ENCODE data around the gene CABP7.

CABP7 gene

DNA sequence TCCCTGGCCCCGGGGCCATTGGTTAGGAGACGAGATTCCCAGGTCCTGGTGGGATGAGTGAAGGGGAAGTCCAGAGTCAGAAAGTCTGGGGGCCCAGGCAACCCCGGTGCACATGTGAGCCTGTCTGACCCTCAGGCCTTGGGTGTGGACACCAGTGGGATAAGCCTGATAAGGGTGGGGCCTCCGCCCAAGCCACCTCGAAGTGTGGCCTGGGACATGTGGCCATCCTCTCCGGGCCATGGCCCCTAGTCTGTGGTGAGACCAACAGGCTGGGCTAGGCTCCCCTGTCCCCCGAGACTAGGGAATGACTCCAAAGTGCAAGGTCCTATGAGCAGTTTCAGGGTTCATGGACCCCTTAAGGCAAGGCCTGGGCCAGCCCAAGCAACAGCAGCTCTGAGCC lies 6.3 kb downstream of the CABP7 start:
- DNase-seq, result no peak

DNA sequence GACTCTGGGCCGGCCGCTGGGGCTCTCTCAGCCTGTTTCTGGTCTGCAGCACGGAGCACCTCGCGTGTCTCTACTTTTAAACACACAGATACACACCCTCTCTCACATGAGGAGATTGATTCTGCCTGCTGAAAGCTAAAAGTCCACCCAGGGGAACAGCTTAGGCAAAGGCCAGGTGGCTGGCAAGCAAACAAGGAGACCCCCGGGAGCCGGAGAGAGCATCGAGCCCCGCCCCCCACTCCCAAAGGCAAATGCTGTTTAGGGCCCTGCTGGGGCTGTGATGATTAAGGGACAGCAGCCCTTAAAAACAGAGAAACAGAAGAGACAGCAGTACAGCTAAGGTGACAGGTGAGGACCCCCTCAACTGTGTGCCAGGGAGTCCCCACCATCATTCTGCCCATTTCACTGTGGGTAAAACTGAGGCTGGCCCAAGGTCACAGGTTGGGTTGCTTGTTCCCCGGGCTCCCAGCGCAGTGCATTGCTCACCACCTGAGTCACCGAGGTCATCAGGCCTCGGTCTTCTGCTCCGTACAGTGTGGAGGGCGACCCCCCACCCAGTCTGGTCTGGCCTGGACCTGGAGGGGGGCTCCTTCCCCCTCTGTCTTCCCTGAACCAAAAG lies 6.8 kb downstream of the CABP7 start:
- no peak for DNase-seq

DNA sequence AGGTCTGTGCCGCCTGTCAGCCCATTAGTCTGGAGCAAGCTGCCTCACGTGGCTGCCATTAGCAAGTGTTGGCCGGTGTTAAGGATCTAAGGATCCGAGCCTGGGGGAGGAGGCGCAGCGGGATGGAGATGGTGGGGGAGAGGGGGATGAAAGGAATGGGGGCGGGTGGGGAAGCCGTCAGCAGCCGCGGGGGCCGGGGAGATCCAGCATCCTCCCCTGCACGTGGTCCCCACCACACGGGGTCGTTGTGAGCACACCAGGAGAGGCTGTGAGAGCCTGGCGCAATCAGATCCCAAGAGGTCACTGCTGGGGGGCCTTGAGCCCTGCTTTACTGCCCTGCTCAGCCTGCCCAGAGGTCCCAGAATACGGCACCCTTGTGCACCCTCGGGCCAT lies 7.3 kb downstream of the CABP7 start:
- DNase-seq, result no peak

DNA sequence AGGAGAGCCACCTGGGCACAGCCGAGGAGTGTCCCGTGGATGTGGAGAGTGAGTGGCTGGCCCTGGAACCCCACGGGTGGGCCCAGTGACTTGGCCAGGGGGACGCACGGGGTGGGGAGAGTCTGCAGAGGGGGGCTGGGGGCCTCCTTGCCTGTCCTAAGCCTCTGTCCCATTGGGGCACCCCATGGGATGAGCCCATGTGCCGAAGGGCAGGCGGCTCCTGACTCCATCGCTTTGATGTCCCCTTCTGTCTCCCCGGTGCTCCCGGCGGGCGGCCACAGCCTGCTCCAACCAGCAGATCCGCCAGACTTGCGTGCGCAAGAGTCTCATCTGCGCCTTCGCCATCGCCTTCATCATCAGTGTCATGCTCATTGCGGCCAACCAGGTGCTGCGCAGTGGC lies 9.4 kb downstream of the CABP7 start:
- DNase-seq, result no peak

DNA sequence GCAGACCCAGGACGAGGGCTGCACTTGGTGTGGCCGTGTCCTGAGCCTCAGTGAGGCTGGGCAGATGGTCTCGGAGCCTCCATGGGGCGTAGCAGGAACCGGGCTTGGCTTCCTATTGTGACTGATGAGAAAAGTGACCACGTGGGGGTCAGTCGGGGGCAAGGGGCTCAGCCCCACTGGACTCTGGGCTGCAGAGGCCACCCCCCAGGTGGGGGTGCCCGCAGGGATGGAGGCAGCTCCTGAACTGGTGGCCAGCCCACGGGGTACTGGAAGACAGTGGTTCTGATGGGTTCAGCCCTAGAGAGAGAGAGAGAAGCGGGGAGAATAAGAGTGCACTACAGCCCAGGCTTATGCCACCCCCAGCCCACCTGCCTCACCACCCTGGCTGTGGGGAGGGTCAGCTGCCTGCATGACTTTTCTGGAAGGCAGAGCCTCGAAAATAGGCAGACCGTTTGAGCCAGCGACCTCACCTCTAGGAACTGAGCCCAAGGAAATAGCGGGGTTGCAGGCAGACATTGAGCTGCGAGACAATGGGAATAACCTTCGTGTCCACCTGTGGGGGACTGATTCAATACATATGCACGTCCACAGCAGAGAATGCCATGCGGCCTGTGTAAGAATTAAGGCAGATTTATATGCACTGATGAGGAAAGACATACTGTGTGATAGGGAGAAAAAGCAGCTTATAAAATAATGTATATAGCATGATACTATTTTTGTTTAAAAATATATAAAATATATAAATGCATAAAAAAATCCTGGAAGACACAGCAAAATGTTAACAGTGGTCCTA lies 11.5 kb downstream of the CABP7 start:
- no peak for DNase-seq

DNA sequence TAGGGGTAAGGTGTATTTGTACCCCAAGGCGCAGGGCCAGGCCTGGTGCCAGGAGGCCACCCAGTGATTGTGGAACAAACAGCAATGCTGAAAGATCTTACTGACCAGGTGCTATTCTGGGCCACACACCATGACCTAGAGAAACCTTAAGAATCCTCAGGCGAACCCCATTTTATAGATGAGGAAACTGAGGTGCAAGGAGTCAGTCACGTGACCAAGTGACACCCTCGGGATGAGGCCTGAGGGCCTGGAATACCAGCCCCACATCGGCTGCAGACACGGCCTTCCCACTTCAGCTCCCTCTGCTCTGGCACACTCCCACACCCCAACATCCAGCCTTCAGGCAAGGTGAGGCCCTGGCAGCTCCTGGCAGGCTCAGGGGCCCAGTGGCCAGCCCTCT lies 13.1 kb downstream of the CABP7 start:
- no peak for DNase-seq

DNA sequence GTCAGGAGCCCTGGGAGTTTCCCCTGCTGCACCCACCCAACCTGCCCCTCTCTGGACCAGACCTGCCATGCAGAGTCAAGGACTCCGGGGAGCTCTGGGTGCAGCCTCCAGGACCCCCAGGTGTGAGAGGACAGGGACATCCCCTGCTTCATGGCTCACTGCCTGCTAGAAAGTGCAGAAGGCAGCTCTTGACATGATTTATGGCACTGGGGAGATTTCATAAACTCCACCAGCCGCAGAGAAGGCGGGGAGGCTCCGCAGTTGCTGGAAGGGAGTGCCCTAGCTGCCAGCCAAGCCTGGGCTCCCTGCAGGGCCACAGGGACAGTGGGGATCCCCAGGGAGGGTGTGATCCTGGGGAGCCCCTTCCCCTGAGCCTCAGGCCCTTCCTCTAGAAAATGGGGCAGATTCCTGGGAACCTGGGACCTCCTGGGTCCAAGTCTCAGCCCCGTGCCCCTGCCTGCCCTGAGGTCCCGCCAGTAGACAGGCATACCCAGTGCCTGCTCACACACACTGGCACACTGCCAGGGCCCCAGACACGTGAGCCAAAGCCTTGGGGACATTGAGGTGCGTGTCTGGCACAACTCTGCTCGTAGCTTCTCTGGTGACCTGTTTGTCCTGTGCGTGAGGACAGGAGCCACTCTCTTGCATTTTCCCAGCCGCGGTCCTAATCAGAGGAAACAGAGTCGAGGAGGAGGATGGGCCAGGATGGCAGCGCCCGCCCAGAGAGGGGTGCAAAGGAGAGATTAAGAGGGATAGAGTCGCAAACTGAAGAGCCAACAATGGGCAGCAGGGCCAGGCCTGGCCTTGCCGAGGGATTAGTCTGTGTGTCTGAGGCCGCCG lies 13.8 kb downstream of the CABP7 start:
- DNase-seq, result no peak

DNA sequence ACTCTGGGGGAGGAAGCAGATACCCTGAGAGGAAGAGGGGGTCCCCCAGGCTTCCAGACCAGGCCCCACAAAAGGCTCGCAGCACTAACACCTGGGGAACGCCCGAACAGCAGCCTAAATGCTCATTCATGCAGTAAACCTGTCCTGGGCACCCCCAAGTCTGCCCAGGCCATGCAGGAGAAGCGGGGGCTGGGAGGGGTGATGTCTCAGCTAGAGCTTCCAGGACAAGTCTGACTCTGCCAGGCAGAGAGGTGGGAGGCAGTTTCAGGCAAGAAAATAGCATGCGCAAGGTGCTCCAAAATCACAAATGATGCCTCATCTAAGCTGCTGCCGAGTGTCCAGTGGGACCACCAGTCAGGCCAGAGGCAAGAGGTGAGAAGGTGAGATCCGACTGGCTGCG lies 14.6 kb downstream of the CABP7 start:
- no peak for DNase-seq

DNA sequence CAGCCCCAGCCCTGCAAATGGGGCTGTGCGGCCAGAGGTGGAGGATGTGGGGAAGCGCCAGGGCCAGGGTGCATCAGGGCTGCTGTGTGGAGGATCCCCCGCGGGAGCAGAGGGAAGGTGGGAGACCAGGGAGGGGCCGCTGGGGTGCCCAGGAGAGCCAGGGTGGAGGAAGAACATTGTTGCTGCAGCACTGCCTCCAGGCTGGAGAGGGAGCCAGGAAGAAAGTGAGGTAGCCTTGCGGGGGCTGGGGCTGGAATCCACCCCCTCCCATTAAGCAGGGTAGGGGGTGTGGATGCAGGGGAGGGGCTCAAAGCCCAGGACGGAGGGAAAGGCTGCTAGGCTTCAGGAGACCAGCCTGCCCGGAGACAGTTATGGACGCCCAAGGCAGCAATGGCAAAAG lies 15.0 kb downstream of the CABP7 start:
- no peak for DNase-seq

DNA sequence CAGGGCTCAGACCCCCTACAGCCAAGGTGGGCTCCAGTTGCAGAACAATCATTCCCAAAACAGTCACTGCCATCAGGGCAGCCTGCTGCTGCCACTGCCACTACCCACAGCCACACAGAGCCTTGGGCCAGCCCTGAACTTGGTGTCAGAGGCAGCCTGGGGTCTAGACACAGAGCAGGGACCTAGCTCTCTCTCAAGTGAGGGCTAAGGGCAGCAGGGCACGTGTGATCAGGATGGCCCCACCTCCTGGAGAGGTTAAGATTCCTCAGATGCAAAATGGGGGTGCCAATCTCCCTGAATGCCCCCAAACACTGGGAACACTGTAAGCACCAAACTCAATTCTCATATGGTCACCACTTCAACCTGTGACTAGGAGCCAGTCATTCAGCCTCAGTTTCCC lies 15.6 kb downstream of the CABP7 start:
- no peak for DNase-seq

DNA sequence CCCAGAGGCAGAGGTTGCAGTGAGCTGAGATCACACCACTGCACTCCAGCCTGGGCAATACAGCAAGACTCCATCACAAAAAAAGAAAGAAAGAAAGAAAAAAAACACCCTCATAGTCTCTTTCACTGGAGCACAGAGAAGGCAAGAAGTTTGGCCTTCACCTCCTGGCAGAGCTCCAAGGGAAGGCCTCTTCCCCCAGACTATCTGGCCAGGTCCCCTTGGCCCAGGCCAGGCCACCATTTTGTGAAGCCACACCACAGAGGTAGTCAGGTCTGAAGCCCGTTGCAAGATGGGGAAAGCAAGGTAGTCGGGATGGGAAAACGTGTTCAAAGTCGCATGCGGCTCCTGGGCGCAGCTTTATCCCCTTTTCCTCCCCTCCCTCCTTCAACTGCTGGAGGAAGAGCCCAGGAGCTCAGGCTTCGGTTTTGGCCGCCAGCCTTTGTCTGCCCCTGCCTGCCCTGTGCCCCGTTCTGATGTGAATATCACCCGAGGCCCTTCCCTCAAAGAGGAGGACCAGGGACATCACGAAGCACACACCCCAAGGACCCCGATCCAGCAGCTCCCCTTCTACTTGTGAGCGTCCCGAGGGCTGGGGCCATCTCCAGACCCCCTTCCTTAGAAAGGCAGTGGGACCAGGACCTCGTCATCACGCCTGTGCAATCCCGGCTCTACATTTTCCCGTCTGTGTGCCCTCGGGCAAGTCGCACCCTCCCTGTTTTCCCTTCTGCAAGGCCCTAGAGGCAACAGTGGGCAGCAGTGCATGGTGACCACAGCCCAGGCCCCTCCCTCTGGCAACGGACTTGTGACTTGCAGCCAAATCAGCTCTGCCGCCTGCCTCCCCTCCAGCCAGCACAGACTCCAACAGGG lies 17.7 kb downstream of the CABP7 start:
- DNase-seq, result no peak

DNA sequence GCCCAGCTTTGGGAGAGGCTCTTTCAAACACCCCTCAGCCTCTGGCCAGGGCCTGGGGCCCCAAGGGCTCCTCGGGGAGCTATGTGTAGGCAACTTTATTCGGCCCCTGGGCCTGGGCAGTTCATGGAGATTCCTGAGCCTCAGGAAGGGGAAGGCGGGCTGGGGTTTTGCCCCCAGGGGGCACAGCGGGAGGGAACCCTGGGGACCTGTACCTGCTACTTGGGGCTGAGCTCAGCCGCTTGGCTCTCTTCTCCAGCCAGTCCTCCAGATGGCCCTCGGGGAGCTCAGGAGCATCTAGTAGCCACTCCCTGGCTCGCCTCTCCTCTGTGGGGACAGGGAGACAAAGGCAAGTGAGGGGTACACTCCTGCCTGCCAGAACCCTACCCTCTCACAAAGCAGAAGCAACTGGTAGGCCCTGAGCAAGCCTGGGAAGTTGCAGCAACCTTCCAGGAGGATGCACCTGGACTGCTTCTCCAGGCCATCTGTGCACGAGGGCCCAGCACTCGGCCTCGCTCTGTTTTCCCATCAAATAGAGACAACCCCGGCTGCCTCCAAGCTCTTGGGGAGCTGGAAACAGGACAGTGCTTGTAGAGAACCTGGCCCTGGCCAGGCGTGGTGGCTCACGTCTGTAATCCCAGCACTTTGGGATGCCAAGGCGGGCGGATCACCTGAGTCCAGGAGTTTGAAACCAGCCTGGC lies 18.5 kb downstream of the CABP7 start:
- no peak for DNase-seq

DNA sequence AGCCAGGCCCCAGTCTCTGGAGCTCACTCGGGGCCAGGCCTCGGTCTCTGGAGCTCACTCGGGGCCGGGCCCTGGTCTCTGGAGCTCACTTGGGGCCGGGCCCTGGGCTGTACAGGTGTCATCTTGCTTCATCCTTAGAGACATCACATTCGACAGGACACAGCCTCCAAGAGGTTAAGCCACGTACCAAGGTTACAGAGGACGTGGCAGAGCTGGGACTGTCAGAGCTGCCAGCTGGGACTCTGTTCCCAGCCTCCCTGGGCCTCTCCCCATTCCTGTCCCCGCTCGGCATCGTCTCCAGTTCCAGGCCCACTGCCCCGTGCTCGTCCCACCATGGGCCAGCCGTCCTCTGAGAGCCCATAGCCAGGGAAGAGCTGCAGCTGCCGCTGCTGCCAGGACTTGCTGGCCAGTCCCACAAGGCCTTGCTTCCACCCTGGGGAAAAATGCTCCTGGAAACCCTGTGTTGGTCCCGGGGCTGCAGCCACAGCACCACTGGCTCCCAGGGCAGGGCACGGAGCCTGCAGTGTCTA lies 19.6 kb downstream of the CABP7 start:
- DNase-seq, result no peak

DNA sequence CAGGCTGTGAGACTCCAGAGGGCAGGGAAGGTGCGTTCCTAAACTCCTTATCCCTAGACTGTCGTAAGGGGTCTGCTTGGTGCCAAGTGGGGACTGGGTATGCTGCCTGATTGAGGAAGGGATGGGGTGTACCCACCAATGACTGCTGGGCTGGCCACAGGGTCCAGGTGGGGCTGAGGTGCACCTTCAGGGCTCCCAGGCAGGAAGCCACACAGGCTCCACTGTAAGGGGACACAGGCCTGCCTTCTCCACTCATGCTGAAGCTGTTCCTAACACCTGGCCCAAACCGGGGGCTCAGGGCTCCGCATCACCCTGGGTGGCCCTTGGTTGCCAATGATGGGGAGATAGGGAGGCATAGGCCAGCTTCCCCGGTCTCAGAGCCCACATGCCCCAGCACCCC lies 20.4 kb downstream of the CABP7 start:
- no peak for DNase-seq

DNA sequence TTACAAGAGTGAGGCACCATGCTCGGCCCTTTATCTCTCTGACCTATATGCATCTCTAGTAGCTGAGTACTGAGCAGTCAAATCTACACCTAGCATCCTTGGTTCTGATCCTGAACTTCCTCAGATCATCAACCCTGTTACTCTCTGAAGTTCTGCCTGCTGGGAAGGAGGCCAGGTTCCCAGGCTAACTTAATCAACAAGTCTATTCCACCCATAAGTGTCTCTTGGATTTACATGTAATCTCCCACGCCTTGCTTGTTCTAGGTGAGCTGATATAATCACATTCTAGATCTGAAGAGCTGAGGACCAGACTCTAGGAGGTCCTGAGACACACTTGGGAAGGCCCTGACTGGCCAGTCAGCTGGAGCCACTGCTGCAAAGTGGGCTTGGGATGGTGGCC lies 22.1 kb downstream of the CABP7 start:
- no peak for DNase-seq

DNA sequence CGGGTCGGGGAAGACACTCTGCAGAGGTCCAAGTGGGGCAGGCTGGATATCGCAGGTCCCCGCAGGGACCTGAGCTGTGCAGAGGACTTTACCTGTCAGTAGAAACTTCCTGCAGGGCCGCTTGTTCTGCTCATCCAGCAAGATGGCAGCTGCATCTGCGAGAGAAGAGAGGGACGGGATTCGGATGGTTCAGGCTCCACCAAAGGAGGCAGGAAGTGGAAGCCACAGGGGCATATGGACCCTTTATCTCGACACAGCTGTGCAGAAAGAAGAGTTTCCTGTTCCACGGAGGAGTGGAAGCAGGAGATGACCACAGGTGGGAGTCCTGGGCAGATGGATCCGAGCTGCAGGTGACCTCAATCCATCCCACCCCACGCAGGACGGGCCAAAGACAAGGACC lies 22.5 kb downstream of the CABP7 start:
- no peak for DNase-seq

DNA sequence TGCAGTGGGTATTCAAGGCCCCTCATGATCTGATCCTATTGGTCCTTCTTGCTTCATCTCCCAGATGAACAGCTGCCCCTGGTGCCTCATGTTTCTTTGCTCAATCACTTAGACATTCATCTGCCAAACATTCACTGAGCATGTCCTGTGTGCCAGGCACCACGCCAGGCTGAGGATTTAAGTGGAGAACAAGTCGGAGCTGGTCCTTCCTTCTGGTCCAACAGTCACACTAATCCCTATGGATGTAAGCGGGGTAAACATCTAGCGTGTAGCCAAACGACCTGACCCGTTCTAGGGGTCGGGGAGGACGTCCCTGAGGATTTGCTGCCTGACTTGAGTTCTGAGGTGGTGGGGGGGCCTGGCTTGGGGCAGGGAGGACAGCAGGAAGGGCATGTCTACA lies 25.1 kb downstream of the CABP7 start:
- DNase-seq, result no peak

DNA sequence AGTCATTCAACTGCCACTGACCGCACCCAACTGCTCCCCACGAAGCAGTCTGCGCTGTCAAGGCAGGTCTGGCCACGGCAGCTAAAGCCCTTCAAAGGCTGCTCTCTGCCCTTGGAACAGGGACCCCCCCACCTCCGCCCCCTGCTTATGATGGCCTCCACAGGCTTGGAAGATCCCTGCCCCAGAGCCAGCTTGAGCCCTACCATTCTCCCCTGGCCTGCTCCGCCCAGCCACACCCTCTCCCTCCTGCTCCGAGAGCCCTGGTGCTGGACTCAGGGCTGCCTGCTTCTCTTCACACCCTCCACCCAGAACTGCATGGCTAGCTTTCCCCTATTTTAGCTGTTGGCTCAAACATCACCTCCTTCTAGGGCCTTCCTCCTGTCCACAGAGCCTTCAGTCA lies 28.0 kb downstream of the CABP7 start:
- no peak for DNase-seq

DNA sequence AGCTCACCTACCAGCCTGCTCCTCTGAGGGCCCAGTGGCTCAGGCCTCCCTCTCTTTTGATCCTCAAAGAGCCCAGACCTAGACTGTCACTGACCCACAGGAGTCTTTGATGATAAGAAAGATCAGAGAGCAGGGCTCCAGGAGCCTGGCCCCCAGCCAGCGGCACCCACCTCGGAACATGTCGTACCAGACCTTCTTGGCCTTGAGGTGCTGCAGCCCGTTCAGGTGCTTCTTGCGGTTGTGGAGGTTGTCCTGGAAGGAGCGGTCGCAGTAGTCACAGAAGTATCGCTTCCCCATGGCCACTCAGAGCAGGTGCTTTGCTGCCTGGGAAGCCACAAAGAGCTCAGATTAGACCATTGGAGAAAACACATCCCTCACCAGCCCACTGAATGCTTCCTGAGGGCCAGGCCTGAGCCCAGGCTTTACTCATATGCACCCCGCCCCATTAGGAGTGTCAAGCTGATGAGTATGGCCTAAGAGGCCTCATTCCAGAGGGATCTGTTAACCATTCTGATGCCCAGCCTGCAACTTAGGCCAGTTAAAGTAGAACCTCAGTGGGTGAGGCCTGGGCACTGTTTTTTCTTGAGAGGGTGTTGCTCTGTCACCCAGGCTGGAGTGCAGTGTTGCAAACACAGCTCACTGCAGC lies 28.6 kb downstream of the CABP7 start:
- DNase-seq, result no peak

DNA sequence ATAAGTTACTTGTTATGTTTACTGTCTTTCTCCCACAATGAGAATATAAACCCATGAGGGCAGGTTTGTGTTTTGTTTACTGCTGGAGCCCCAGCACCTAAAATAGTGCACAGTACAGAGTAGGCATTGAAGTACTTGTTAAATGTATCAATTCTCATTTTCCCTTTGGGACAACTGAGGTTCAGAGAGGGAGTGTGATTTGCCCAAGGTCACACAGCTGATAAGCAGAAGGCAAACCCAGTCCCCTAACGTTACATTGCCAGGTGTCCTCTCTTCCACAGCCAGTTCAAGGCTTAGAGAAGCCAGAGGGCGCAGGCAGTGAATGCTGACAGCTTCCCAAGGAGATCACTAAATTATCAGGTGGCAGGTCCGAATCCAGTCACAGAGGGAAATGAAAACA lies 30.2 kb downstream of the CABP7 start:
- DNase-seq, result no peak

Measured in activated effector memory CD4-positive, alpha-beta T cell treated with anti-CD3 and anti-CD28 coated beads, Interleukin-2, amount 50 U/mL, for 16 hours (primary cell).